DMS153 treated with DMSO at 0.1 percent for 48 hours (cell line): ENCODE results near the gene STOM.

Experiments used
- DNase-seq: peaks from one replicate; lab custom pipeline; 2025; ENCODE audit not compliant: unreplicated experiment; lab: John Stamatoyannopoulos, UW

Gene STOM

DNA sequence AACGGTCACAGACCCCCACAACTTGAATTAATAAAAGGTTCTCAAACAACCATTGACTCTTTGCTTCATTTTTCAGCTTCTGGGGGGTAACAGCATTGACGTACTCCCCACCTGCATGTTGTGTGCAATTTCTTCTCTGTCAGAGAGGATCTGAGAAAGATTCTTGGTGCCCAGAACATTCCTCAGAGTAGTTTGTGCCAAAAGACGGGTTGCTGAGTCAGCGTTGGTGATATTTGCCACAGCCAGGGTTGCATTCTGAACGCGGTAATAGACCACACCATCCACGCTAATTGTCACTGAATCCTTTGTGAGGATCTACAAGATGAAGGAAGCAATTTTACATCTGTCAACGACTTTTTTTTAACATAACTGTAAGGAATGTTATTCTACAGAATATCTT is 21.0 kb downstream of the STOM start:
- DNase-seq, result no peak

DNA sequence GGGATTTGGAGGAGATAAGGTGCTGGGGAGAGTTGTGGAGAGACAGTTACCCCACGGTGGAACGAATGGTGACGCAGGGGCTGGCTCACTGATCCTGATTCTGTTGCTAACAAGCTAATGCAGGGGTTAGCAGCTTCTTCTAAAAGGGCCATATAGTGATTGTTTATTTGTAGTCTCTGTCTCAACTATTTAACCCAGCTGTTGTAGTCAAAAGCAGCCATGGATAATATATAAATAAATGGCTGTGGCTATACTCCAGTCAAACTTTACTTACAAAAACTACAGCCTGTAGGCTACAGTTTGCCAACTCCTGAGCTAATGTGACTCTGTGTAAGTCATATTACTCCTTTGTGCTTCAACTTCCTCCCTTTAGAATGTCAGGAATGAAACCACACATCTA is 21.8 kb downstream of the STOM start:
- no peak for DNase-seq

DNA sequence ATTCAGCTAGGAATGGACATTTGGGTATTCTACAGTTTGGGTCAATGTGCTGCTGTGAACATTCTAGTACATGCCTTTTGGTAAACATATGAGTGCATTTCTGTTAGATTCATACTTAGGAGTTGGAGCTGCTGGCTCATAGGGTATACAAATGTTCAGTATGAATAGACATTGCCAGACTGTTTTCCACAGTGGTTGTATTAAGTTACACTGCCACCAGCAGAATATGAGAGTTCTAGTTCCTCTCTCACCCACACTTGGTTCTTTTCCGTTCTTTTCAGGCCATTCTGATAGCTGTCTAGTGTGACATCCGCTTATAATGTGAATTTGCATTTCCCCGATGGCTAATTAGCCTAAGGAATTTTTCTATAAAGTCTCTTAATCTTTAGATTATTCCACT is 25.0 kb downstream of the STOM start:
- no peak for DNase-seq

DNA sequence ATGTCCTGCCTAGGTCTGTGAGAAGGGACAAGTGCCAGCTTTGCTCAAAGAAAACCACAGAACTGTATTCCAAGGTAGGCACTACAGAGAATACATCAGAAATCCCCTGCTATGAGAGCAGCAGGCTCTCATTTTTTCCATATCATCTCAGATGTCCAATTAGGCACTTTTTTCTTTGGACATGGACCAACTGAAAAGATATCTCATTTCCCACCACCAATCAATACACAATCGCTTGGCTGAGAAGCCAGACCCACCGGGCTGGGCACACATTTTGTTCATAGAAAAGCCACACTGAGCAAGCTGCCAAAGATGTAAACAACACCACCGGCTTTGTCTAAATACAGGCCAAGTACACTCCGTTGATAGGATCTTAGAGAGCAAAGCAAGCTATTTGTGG is 25.9 kb downstream of the STOM start:
- DNase-seq, result no peak

DNA sequence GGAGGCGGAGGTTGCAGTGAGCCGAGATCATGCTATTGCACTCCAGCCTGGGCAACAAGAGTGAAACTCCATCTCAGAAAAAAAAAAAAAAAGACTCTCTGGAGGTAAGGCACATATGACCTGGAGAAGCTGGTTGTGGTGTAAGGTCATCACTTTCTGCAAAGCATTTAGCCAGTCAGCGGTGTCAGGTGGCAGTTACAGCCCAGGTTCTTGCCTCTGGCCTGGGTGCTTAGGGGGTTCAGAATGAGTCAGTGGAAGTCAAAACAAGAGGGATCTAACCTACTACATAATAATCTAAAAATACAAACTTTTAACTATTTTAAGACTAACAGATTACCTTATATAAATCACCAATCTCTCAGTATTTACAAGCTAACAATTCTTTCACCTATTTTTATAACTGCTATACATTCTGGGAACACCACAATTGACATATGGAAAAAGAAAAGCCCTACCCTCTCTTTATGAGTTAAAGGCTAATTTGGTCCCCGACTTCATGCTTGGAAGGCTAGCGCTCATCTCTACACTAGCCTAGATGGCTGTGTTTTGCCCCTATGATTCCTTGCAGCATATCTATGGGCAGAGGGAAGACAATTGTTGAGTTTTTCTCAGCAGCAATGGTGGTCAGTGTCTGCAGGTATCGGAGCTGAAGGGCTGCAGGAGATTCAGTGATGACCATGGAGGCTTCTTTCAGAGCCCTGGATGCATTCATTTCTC is 29.2 kb downstream of the STOM start:
- DNase-seq, result no peak

DNA sequence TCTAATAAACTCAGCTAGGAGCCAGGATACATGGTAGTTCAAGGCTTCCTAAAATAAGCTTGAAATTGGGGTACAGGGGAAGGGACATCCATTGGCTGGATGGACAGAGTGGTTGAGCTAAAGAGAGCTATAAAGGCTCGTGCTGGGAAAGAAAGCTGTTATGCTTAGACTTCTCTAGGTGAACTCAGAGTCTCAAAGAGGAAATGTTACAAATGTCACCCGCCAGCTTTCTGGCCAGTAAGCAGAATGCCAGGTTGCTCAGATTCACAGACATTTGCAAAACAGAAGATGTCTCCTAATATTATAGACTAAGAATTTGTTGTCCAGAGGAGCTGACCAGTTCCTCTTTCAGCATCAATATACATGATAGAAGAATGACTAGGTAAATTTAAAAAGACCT is 30.6 kb downstream of the STOM start:
- no peak for DNase-seq

- DNase-seq, result no peak
Observed at GRCh38 chr9:121336665-121337064, 33.4 kb downstream of the STOM start.

DNA sequence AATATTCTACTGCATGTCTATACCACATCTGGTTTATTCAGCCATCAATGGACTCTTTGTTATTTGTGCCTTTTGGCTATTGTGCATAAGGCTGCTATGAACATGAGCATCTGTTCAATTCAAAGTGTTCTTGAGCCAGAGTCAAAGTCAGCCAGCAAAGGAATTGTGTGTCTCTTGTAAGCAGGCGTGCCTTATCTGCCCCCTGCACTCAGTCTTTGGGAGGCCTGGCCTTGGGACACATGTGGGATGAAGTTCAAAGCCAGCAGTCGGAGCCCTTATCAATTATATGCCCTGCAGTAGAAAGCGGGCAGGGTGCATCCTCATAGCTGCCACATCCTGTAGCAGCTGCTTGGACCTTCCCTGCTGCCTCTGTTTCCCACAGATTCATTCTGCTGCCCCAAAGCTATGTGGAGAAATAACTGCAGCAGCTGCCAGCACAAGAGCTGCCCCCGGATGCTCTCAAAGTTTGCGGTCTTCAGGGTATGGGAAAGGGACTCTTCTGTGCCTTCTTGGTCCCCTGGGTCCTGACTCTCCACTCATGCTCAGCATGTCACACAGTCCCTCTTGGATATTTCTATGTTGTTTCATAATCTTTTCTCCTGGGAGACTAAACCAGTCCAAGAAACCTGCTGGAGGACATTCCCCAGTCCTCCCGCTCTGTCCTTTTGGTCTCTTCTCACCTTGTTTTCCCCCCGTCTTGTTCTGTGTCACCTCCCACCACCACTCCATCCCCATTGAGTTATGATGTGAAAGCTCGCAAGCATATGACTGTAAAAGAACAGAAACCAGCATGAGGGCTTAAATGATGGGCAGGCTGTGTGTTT is 35.9 kb downstream of the STOM start:
- DNase-seq, result no peak

- no peak for DNase-seq
Observed at GRCh38 chr9:121331992-121332685, 37.9 kb downstream of the STOM start.

DNA sequence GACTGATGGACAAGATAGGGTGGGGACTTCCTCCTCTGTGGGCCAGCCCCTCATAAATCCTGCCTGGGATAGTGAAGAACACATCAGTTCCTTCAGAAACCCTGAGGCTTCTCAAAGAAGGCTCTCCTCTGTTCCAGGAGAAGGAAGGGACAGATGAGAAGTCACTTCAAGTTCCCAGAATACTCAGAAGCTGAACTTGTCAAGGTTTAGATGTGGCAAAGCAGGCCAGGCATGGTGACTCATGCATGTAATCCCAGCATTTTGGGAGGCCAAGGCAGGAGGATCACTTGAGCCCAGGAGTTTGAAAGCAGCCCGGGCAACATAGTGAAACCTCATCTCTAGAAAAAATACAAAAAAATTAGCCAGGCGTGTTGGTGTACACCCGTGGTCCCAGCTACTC is 38.5 kb downstream of the STOM start:
- DNase-seq, result no peak

GRCh38 chr9:121328876-121329681 is 41.0 kb downstream of the STOM start:
- no peak for DNase-seq

GRCh38 chr9:121328476-121328875 is 41.6 kb downstream of the STOM start:
- DNase-seq, result no peak

GRCh38 chr9:121326901-121327613 is 43.0 kb downstream of the STOM start:
- DNase-seq, result no peak

DNA sequence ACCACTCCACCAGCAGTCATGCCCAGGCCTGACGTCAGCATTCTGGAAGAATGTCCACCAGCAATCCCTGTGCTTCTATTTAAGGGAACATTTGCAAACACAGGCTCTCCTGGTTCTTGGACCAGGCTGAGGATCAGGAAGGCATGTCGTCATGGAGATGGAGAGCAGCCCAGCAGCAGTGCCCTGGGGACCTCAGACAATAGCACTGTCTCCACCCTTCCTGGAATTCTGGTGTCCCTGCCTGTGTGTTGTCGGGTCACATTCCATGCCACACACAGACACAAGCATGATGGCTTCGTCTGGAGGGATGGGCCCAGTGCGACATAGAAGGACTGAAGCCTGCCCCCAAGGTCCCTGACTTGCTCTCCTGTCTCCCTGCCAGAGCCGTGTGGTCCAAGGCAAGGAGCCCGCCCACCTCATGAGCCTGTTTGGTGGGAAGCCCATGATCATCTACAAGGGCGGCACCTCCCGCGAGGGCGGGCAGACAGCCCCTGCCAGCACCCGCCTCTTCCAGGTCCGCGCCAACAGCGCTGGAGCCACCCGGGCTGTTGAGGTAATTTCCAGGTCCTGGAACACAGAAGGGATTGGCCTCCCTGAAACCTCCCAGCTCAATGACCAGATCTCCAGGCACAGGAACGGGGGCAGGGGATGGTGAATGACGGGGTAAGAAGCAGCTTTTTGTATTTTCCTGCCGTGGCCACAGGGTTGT is 43.8 kb downstream of the STOM start:
- DNase-seq, result no peak

GRCh38 chr9:121325387-121325786 is 44.7 kb downstream of the STOM start:
- DNase-seq, result no peak

- no peak for DNase-seq
Observed at GRCh38 chr9:121324755-121325154, 45.3 kb downstream of the STOM start.

- DNase-seq, result no peak
Observed at GRCh38 chr9:121324316-121324715, 45.7 kb downstream of the STOM start.

GRCh38 chr9:121323449-121324151 is 46.5 kb downstream of the STOM start:
- no peak for DNase-seq

- DNase-seq, result no peak
Observed at GRCh38 chr9:121322737-121323448, 47.2 kb downstream of the STOM start.
